Tibial nerve (tissue), 4 donors: ENCODE measurements around the gene LRPAP1.
"Not testable (repeated sequence)": the region's sequence is repeated elsewhere in the genome, so short reads cannot be mapped to it uniquely, and the experiment has no call there.

Source experiments
- CTCF ChIP-seq, 5 experiments: fragments of 200-600 bp in 3 of 5; fragments of 450-650 bp in 2 of 5; sonication (generic) in 3 of 5; IDR thresholded peaks; one replicate each; pipeline ENCODE4 v1.5.1; 2016 to 2019; ENCODE audit warnings: antibody characterized with exemption in 5 of 5, mild to moderate bottlenecking in 3 of 5, moderate library complexity in 2 of 5
- EP300 ChIP-seq, 2 donors: sonication (generic); formaldehyde crosslinking; IDR thresholded peaks; one replicate each; pipeline ENCODE4 v1.6.1; 2017; ENCODE audit warnings: antibody characterized with exemption in 2 of 2, mild to moderate bottlenecking in 1 of 2
- POLR2A ChIP-seq, 2 donors: fragments of 450-650 bp; IDR thresholded peaks; one replicate each; pipeline ENCODE4 v1.6.1; 2017; ENCODE audit warnings: antibody characterized with exemption in 2 of 2, mild to moderate bottlenecking in 2 of 2, moderate library complexity in 2 of 2

- TF ChIP-seq EP300, CTCF, POLR2A (IDR thresholded peaks at IDR 0.05): not testable (repeated sequence)
Observed at GRCh38 chr4:3558514-3558836, 26.3 kb upstream of the LRPAP1 start.
